HepG2 (cell line): ENCODE results near the gene GPN1. TPM values are rescaled to one million over a fixed set of nuclear protein-coding genes. Genes with fewer than 3 reads are reported as not detected.

Experiments used
- BRD4 ChIP-seq: sonication (generic); formaldehyde crosslinking; IDR thresholded peaks from 2 replicates; pipeline ENCODE4 v1.4.0; 2020; ENCODE audit warnings: missing genetic modification reagents
- CREBL2 ChIP-seq: sonication (generic); formaldehyde crosslinking; IDR thresholded peaks from 2 replicates; pipeline ENCODE4 v1.8.1; 2023; ENCODE audit warnings: missing genetic modification reagents, mild to moderate bottlenecking, borderline replicate concordance
- GFI1 ChIP-seq: sonication (generic); formaldehyde crosslinking; IDR thresholded peaks from 2 replicates; pipeline ENCODE4 v1.5.0; 2020; ENCODE audit warnings: missing genetic modification reagents, mild to moderate bottlenecking, borderline replicate concordance
- HDAC6 ChIP-seq: fragments of 200-600 bp; sonication (generic); IDR thresholded peaks from 2 replicates; pipeline ENCODE4 v1.7.0; 2017; ENCODE audit warnings: mild to moderate bottlenecking, antibody characterized with exemption, low read length, low read depth
- HMGA1 ChIP-seq: sonication (generic); formaldehyde crosslinking; conservative IDR thresholded peaks from 2 replicates; pipeline ENCODE4 v1.4.0; 2020; ENCODE audit warnings: missing genetic modification reagents
- KLF15 ChIP-seq: sonication (generic); formaldehyde crosslinking; IDR thresholded peaks from 2 replicates; pipeline ENCODE4 v1.8.1; 2023; ENCODE audit warnings: borderline replicate concordance, mild to moderate bottlenecking, inconsistent platforms, missing genetic modification reagents, mixed read lengths
- MAZ ChIP-seq, 2 experiments: sonication (generic) in 1 of 2; formaldehyde crosslinking in 1 of 2; IDR thresholded peaks; 2 replicates each; pipeline versions ENCODE4 v1.5.0 to v1.6.1; 2012 to 2020; ENCODE audit warnings: low read depth in 2 of 2, mild to moderate bottlenecking in 2 of 2, borderline replicate concordance in 1 of 2, improper control_type of control experiment in 1 of 2, low read length in 1 of 2, missing genetic modification reagents in 1 of 2, moderate library complexity in 1 of 2
- NR2F1 ChIP-seq, 2 experiments: fragments of 450-650 bp in 1 of 2; formaldehyde crosslinking in 1 of 2; IDR thresholded peaks; 2 replicates each; pipeline versions ENCODE4 v1.5.0 to v1.6.1; 2016 to 2020; ENCODE audit warnings: mild to moderate bottlenecking in 1 of 2, missing compliant biosample characterization in 1 of 2, missing genetic modification reagents in 1 of 2, moderate library complexity in 1 of 2
- PPARG ChIP-seq: conservative IDR thresholded peaks from 2 replicates; pipeline ENCODE4 v1.6.1; 2016; ENCODE audit warnings: missing biosample characterization, missing genetic modification reagents
- ZNF12 ChIP-seq: sonication (generic); formaldehyde crosslinking; IDR thresholded peaks from 2 replicates; pipeline ENCODE4 v1.5.0; 2020; ENCODE audit warnings: missing genetic modification reagents
- ZNF24 ChIP-seq: fragments of 450-650 bp; IDR thresholded peaks from 2 replicates; pipeline ENCODE4 v1.6.1; 2017; ENCODE audit warnings: antibody characterized with exemption, mild to moderate bottlenecking
- ZNF253 ChIP-seq: sonication (generic); formaldehyde crosslinking; IDR thresholded peaks from 2 replicates; pipeline ENCODE4 v1.8.0; 2022; ENCODE audit warnings: mild to moderate bottlenecking, missing genetic modification reagents, borderline replicate concordance
- ZNF296 ChIP-seq: sonication (generic); formaldehyde crosslinking; conservative IDR thresholded peaks from 2 replicates; pipeline ENCODE4 v1.5.0; 2020; ENCODE audit warnings: mild to moderate bottlenecking, missing genetic modification reagents
- ZNF792 ChIP-seq: IDR thresholded peaks from 2 replicates; pipeline ENCODE4 v1.6.1; 2016
- polyA plus RNA-seq, 8 experiments: library from polyadenylated mRNA; depleted of rRNA in 3 of 8; stranded (reverse) in 7 of 8; unstranded in 1 of 8; fragments of >200 nt; fragmentation: Illumina TruSeq in 4 of 8; extraction: Trizol in 4 of 8; gene quantifications; 2 replicates each; pipeline versions ENCODE4 v1.2.1 to v1.2.3, GENCODE V29; 2011 to 2016; ENCODE audit warnings: low read depth in 4 of 8, missing spikeins in 1 of 8, mixed read lengths in 1 of 8; ENCODE audit not compliant: insufficient read depth in 1 of 8
- total RNA-seq, 5 experiments: library from RNA; depleted of rRNA; stranded (reverse); fragments of >200 nt; fragmentation: Illumina TruSeq; extraction: Trizol; gene quantifications; 2 replicates each; pipeline ENCODE4 v1.2.3, GENCODE V29; 2016; ENCODE audit warnings: low read depth in 1 of 5
- TF ChIP-seq, protein P1 (sequence below): sonication (generic); formaldehyde crosslinking; IDR thresholded peaks from 2 replicates; pipeline ENCODE4 v1.4.0; 2020; ENCODE audit warnings: low read depth, missing genetic modification reagents
- TF ChIP-seq, protein P2 (sequence below): IDR thresholded peaks from 2 replicates; pipeline ENCODE4 v1.6.1; 2016; ENCODE audit warnings: missing compliant biosample characterization, missing genetic modification reagents, borderline replicate concordance
- TF ChIP-seq, protein P3 (sequence below): sonication (generic); formaldehyde crosslinking; IDR thresholded peaks from 2 replicates; pipeline ENCODE4 v1.5.1; 2020; ENCODE audit warnings: mild to moderate bottlenecking, missing genetic modification reagents
- TF ChIP-seq, protein P4 (sequence below): sonication (generic); formaldehyde crosslinking; IDR thresholded peaks from 2 replicates; pipeline ENCODE4 v1.5.0; 2020; ENCODE audit warnings: missing genetic modification reagents

GPN1 gene
- total and polyA plus RNA-seq, 2 of the 13 experiments (the other 11 are each of a cell fraction or from before 2014, with no cell fraction given) = 54.5 to 62.7 TPM

DNA sequence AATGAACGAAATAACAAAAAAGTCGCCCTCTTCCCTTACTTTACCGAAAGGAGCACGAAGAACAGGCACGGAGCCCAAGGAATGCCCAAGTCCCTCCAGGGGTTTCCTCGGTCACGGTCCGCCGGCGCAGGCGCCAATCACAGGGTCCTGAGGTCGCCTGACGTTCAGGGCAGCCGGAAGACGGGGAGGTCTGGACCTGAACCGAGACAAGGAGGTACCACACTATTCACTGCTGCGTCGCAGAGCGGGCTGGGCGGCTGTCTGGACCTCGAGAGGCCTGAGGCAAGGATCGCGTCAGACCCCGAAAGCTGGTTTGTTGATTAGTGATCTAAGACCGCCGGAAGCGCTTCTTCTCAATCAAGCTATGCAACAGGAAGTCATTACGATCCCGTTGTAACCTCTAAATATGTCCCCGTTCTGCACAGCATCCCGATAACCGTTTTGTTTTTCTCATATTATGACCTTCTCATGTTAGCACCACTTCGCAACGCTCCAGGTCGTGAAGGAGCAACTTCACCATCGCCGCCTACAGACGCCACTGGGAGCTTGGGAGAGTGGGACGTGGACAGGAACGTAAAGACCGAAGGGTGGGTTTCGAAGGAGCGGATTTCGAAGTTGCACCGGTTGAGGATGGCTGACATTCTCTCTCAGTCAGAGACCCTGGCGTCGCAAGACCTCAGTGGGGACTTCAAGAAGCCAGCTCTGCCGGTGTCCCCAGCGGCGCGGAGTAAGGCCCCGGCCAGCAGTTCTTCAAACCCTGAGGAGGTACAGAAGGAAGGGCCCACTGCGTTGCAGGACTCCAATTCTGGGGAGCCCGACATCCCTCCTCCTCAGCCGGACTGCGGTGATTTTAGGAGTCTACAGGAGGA is 34.7 kb downstream of the GPN1 start, which contains the start of the genes SLC4A1AP and SUPT7L (continued):
- peak; percentile 87 for TF ChIP-seq ZNF24
- TF ChIP-seq HDAC6 = peak; percentile 90; the same call in 1 of the 2 replicates
- TF ChIP-seq CREBL2 (CRISPR knock-in tag) = peak; percentile 90
- TF ChIP-seq PPARG (CRISPR knock-in tag) = 0 out of 2 replicates have a peak, but pooled peaks have one; percentile 37
- no peak for TF ChIP-seq ZNF253 (CRISPR knock-in tag)
- peak; percentile 96 for TF ChIP-seq BRD4 (CRISPR knock-in tag)
- TF ChIP-seq MAZ (IDR thresholded peaks at IDR 0.05; ENCODE audit: borderline replicate concordance, low read depth, low read length) = peak; percentile 31; the same call in 1 of the 2 replicates
- TF ChIP-seq MAZ (CRISPR knock-in tag; IDR thresholded peaks at IDR 0.05; ENCODE audit: low read depth) = peak; percentile 78
- TF ChIP-seq NR2F1 (CRISPR knock-in tag; IDR thresholded peaks at IDR 0.05) = peak; percentile 53 to 72; a peak in 3 of 4 replicates
- TF ChIP-seq ZNF296 (CRISPR knock-in tag) = peak; percentile 79; the same call in 1 of the 2 replicates
- peak; percentile 73; the same call in 1 of the 2 replicates for TF ChIP-seq ZNF12 (CRISPR knock-in tag)
- TF ChIP-seq, protein P1, sequence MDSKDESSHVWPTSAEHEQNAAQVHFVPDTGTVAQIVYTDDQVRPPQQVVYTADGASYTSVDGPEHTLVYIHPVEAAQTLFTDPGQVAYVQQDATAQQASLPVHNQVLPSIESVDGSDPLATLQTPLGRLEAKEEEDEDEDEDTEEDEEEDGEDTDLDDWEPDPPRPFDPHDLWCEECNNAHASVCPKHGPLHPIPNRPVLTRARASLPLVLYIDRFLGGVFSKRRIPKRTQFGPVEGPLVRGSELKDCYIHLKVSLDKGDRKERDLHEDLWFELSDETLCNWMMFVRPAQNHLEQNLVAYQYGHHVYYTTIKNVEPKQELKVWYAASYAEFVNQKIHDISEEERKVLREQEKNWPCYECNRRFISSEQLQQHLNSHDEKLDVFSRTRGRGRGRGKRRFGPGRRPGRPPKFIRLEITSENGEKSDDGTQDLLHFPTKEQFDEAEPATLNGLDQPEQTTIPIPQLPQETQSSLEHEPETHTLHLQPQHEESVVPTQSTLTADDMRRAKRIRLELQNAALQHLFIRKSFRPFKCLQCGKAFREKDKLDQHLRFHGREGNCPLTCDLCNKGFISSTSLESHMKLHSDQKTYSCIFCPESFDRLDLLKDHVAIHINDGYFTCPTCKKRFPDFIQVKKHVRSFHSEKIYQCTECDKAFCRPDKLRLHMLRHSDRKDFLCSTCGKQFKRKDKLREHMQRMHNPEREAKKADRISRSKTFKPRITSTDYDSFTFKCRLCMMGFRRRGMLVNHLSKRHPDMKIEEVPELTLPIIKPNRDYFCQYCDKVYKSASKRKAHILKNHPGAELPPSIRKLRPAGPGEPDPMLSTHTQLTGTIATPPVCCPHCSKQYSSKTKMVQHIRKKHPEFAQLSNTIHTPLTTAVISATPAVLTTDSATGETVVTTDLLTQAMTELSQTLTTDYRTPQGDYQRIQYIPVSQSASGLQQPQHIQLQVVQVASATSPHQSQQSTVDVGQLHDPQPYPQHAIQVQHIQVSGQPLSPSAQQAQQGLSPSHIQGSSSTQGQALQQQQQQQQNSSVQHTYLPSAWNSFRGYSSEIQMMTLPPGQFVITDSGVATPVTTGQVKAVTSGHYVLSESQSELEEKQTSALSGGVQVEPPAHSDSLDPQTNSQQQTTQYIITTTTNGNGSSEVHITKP (CRISPR knock-in tag) = peak; percentile 71; the same call in 1 of the 2 replicates
- TF ChIP-seq, protein P2, sequence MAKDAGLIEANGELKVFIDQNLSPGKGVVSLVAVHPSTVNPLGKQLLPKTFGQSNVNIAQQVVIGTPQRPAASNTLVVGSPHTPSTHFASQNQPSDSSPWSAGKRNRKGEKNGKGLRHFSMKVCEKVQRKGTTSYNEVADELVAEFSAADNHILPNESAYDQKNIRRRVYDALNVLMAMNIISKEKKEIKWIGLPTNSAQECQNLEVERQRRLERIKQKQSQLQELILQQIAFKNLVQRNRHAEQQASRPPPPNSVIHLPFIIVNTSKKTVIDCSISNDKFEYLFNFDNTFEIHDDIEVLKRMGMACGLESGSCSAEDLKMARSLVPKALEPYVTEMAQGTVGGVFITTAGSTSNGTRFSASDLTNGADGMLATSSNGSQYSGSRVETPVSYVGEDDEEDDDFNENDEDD (CRISPR knock-in tag) = no peak
- TF ChIP-seq ZNF792 (CRISPR knock-in tag) = peak; percentile 53; the same call in 1 of the 2 replicates
- TF ChIP-seq GFI1 = peak; percentile 80; the same call in 1 of the 2 replicates
- TF ChIP-seq HMGA1 = no peak
- TF ChIP-seq, protein P3, sequence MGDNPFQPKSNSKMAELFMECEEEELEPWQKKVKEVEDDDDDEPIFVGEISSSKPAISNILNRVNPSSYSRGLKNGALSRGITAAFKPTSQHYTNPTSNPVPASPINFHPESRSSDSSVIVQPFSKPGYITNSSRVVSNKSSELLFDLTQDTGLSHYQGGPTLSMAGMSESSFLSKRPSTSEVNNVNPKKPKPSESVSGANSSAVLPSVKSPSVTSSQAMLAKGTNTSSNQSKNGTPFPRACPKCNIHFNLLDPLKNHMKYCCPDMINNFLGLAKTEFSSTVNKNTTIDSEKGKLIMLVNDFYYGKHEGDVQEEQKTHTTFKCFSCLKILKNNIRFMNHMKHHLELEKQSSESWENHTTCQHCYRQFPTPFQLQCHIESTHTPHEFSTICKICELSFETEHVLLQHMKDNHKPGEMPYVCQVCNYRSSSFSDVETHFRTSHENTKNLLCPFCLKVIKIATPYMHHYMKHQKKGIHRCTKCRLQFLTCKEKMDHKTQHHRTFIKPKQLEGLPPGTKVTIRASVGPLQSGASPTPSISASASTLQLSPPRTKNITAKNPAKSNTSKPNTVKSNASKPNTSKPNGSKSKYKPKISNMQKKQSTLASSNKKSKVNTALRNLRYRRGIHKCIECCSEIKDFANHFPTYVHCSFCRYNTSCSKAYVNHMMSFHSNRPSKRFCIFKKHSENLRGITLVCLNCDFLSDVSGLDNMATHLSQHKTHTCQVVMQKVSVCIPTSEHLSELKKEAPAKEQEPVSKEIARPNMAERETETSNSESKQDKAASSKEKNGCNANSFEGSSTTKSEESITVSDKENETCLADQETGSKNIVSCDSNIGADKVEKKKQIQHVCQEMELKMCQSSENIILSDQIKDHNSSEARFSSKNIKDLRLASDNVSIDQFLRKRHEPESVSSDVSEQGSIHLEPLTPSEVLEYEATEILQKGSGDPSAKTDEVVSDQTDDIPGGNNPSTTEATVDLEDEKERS (CRISPR knock-in tag) = peak; percentile 83
- TF ChIP-seq KLF15 (CRISPR knock-in tag) = 0 out of 2 replicates have a peak, but pooled peaks have one; percentile 32
- TF ChIP-seq, protein P4, sequence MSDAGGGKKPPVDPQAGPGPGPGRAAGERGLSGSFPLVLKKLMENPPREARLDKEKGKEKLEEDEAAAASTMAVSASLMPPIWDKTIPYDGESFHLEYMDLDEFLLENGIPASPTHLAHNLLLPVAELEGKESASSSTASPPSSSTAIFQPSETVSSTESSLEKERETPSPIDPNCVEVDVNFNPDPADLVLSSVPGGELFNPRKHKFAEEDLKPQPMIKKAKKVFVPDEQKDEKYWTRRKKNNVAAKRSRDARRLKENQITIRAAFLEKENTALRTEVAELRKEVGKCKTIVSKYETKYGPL = peak; percentile 76
